ENCODE data around the gene ICA1. TPM values are rescaled to one million over a fixed set of nuclear protein-coding genes. Genes with fewer than 3 reads are reported as not detected.

The ICA1 gene
- total and polyA plus RNA-seq, 2 experiments from 2014 or later = 45.2 to 83.7 TPM

DNA sequence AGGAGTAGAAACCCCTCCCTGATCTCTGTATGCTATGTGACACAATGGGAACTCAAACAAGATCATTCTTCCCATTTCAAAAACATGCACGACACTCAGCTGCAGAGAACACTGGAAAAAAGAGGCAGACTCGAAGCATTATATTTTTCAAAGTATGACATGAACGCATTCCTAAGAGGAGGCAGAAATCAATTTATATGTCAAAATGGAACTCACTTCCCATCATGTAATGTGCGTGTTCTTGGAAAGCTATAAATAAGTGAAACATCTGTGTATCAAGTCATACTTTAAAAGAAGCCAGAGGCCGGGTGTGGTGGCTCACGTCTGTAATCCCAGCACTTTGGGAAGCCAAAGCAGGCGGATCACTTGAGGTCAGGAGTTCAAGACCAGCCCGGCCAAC, 142.7 kb downstream of the ICA1 start:
- H3K4me3 Mint-ChIP-seq = no peak overlapping the region
- no peaks in the 10 kb centered on the region for H4K20me1 ChIP-seq (replicated peaks; ENCODE audit: insufficient read depth)
- peaks cover 18% of the 10 kb centered on the region; the same call in 1 of the 2 replicates for H3K9me2 ChIP-seq (ENCODE audit: insufficient read depth)
- no peak overlapping the region for H3K27ac Mint-ChIP-seq
- peaks cover 3% of the 10 kb centered on the region; the same call in 2 of the 3 replicates for H3K9me3 Mint-ChIP-seq
- H3K27me3 Mint-ChIP-seq (ENCODE audit: insufficient read depth, low read depth, poor library complexity) = peaks cover 4% of the 10 kb centered on the region
- H3K79me2 ChIP-seq (replicated peaks; ENCODE audit: insufficient read depth) = no peaks in the 10 kb centered on the region
- no peak for DNase-seq (ENCODE audit: low spot score)
- no peak overlapping the region for H2AFZ ChIP-seq
- peaks cover 12% of the 10 kb centered on the region for H3K4me1 ChIP-seq (ENCODE audit: insufficient read depth)
- ATAC-seq = no peak
- no peaks in the 10 kb centered on the region for H3K27me3 ChIP-seq (ENCODE audit: insufficient read depth)
- H3K36me3 Mint-ChIP-seq (ENCODE audit: low read depth) = peaks cover 17% of the 10 kb centered on the region
- no peak overlapping the region; the same call in 1 of the 2 replicates for H3K4me3 ChIP-seq
- H3K27ac ChIP-seq (ENCODE audit: low read depth) = no peak overlapping the region
- peak overlapping the region; percentile 57 for H3K4me2 ChIP-seq
- H3F3A ChIP-seq (replicated peaks; ENCODE audit: low read depth) = 0 out of 2 replicates have a peak, but pooled peaks cover 3% of the 10 kb centered on the region
- no peaks in the 10 kb centered on the region for H3K36me3 ChIP-seq (ENCODE audit: insufficient read depth)
- no peak for TF ChIP-seq POLR2AphosphoS5 (IDR thresholded peaks at IDR 0.05; ENCODE audit: low read depth)
- no peak for TF ChIP-seq ZNF331 (CRISPR knock-in tag; IDR thresholded peaks at IDR 0.05; ENCODE audit: low read depth)
- TF ChIP-seq, protein P1, sequence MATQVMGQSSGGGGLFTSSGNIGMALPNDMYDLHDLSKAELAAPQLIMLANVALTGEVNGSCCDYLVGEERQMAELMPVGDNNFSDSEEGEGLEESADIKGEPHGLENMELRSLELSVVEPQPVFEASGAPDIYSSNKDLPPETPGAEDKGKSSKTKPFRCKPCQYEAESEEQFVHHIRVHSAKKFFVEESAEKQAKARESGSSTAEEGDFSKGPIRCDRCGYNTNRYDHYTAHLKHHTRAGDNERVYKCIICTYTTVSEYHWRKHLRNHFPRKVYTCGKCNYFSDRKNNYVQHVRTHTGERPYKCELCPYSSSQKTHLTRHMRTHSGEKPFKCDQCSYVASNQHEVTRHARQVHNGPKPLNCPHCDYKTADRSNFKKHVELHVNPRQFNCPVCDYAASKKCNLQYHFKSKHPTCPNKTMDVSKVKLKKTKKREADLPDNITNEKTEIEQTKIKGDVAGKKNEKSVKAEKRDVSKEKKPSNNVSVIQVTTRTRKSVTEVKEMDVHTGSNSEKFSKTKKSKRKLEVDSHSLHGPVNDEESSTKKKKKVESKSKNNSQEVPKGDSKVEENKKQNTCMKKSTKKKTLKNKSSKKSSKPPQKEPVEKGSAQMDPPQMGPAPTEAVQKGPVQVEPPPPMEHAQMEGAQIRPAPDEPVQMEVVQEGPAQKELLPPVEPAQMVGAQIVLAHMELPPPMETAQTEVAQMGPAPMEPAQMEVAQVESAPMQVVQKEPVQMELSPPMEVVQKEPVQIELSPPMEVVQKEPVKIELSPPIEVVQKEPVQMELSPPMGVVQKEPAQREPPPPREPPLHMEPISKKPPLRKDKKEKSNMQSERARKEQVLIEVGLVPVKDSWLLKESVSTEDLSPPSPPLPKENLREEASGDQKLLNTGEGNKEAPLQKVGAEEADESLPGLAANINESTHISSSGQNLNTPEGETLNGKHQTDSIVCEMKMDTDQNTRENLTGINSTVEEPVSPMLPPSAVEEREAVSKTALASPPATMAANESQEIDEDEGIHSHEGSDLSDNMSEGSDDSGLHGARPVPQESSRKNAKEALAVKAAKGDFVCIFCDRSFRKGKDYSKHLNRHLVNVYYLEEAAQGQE (IDR thresholded peaks at IDR 0.05; ENCODE audit: unreplicated experiment) = no peak
- TF ChIP-seq, protein P2, sequence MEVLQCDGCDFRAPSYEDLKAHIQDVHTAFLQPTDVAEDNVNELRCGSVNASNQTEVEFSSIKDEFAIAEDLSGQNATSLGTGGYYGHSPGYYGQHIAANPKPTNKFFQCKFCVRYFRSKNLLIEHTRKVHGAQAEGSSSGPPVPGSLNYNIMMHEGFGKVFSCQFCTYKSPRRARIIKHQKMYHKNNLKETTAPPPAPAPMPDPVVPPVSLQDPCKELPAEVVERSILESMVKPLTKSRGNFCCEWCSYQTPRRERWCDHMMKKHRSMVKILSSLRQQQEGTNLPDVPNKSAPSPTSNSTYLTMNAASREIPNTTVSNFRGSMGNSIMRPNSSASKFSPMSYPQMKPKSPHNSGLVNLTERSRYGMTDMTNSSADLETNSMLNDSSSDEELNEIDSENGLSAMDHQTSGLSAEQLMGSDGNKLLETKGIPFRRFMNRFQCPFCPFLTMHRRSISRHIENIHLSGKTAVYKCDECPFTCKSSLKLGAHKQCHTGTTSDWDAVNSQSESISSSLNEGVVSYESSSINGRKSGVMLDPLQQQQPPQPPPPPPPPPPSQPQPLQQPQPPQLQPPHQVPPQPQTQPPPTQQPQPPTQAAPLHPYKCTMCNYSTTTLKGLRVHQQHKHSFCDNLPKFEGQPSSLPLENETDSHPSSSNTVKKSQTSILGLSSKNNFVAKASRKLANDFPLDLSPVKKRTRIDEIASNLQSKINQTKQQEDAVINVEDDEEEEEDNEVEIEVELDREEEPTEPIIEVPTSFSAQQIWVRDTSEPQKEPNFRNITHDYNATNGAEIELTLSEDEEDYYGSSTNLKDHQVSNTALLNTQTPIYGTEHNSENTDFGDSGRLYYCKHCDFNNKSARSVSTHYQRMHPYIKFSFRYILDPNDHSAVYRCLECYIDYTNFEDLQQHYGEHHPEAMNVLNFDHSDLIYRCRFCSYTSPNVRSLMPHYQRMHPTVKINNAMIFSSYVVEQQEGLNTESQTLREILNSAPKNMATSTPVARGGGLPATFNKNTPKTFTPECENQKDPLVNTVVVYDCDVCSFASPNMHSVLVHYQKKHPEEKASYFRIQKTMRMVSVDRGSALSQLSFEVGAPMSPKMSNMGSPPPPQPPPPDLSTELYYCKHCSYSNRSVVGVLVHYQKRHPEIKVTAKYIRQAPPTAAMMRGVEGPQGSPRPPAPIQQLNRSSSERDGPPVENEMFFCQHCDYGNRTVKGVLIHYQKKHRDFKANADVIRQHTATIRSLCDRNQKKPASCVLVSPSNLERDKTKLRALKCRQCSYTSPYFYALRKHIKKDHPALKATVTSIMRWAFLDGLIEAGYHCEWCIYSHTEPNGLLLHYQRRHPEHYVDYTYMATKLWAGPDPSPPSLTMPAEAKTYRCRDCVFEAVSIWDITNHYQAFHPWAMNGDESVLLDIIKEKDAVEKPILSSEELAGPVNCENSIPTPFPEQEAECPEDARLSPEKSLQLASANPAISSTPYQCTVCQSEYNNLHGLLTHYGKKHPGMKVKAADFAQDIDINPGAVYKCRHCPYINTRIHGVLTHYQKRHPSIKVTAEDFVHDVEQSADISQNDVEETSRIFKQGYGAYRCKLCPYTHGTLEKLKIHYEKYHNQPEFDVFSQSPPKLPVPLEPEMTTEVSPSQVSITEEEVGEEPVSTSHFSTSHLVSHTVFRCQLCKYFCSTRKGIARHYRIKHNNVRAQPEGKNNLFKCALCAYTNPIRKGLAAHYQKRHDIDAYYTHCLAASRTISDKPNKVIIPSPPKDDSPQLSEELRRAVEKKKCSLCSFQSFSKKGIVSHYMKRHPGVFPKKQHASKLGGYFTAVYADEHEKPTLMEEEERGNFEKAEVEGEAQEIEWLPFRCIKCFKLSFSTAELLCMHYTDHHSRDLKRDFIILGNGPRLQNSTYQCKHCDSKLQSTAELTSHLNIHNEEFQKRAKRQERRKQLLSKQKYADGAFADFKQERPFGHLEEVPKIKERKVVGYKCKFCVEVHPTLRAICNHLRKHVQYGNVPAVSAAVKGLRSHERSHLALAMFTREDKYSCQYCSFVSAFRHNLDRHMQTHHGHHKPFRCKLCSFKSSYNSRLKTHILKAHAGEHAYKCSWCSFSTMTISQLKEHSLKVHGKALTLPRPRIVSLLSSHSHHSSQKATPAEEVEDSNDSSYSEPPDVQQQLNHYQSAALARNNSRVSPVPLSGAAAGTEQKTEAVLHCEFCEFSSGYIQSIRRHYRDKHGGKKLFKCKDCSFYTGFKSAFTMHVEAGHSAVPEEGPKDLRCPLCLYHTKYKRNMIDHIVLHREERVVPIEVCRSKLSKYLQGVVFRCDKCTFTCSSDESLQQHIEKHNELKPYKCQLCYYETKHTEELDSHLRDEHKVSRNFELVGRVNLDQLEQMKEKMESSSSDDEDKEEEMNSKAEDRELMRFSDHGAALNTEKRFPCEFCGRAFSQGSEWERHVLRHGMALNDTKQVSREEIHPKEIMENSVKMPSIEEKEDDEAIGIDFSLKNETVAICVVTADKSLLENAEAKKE (CRISPR knock-in tag; IDR thresholded peaks at IDR 0.05) = no peak
- TF ChIP-seq, protein P3, sequence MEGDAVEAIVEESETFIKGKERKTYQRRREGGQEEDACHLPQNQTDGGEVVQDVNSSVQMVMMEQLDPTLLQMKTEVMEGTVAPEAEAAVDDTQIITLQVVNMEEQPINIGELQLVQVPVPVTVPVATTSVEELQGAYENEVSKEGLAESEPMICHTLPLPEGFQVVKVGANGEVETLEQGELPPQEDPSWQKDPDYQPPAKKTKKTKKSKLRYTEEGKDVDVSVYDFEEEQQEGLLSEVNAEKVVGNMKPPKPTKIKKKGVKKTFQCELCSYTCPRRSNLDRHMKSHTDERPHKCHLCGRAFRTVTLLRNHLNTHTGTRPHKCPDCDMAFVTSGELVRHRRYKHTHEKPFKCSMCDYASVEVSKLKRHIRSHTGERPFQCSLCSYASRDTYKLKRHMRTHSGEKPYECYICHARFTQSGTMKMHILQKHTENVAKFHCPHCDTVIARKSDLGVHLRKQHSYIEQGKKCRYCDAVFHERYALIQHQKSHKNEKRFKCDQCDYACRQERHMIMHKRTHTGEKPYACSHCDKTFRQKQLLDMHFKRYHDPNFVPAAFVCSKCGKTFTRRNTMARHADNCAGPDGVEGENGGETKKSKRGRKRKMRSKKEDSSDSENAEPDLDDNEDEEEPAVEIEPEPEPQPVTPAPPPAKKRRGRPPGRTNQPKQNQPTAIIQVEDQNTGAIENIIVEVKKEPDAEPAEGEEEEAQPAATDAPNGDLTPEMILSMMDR (conservative IDR thresholded peaks at IDR 0.05; ENCODE audit: low read depth in 2 of 2) = no peak
- TF ChIP-seq, protein P4, sequence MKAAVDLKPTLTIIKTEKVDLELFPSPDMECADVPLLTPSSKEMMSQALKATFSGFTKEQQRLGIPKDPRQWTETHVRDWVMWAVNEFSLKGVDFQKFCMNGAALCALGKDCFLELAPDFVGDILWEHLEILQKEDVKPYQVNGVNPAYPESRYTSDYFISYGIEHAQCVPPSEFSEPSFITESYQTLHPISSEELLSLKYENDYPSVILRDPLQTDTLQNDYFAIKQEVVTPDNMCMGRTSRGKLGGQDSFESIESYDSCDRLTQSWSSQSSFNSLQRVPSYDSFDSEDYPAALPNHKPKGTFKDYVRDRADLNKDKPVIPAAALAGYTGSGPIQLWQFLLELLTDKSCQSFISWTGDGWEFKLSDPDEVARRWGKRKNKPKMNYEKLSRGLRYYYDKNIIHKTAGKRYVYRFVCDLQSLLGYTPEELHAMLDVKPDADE (IDR thresholded peaks at IDR 0.05) = no peak
- no peak for TF ChIP-seq NANOG (IDR thresholded peaks at IDR 0.05; ENCODE audit: borderline replicate concordance)
- TF ChIP-seq CREB1 (CRISPR knock-in tag; IDR thresholded peaks at IDR 0.05; ENCODE audit: low read depth) = no peak
- TF ChIP-seq ZNF114 (CRISPR knock-in tag; IDR thresholded peaks at IDR 0.05) = no peak
- no peak for TF ChIP-seq EZH2 (IDR thresholded peaks at IDR 0.05; ENCODE audit: low read depth, unreplicated experiment)
- TF ChIP-seq JUNB (IDR thresholded peaks at IDR 0.05; ENCODE audit: unreplicated experiment) = no peak
- no peak for TF ChIP-seq STAT1 (IDR thresholded peaks at IDR 0.05; ENCODE audit: unreplicated experiment)
- TF ChIP-seq EZH2phosphoT487 (IDR thresholded peaks at IDR 0.05; ENCODE audit: unreplicated experiment) = no peak
- peaks cover 17% of the 10 kb centered on the region for H3K4me1 Mint-ChIP-seq
